ENCODE measurements around the gene KCNA10.

KCNA10 gene

GRCh38 chr1:110526201-110526780 is 7.3 kb upstream of the KCNA10 start:
- no peak for DNase-seq (ENCODE audit: low spot score)
- TF ChIP-seq, protein P1, sequence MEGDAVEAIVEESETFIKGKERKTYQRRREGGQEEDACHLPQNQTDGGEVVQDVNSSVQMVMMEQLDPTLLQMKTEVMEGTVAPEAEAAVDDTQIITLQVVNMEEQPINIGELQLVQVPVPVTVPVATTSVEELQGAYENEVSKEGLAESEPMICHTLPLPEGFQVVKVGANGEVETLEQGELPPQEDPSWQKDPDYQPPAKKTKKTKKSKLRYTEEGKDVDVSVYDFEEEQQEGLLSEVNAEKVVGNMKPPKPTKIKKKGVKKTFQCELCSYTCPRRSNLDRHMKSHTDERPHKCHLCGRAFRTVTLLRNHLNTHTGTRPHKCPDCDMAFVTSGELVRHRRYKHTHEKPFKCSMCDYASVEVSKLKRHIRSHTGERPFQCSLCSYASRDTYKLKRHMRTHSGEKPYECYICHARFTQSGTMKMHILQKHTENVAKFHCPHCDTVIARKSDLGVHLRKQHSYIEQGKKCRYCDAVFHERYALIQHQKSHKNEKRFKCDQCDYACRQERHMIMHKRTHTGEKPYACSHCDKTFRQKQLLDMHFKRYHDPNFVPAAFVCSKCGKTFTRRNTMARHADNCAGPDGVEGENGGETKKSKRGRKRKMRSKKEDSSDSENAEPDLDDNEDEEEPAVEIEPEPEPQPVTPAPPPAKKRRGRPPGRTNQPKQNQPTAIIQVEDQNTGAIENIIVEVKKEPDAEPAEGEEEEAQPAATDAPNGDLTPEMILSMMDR (IDR thresholded peaks at IDR 0.05; ENCODE audit: borderline replicate concordance, control extremely low read depth, extremely low read depth, insufficient read depth, missing control alignments), result no peak
- in situ Hi-C loops (cut with MboI; ENCODE audit: low sequenced_read_pairs, unreplicated experiment), result no loop called here

- DNase-seq (ENCODE audit: low spot score), result no peak
- in situ Hi-C loops (cut with MboI; ENCODE audit: low sequenced_read_pairs, unreplicated experiment), result no loop called here
Measured at GRCh38 chr1:110525249-110525595, 6.2 kb upstream of the KCNA10 start.

GRCh38 chr1:110524311-110525248 is 5.6 kb upstream of the KCNA10 start:
- peak; percentile 76 for DNase-seq (ENCODE audit: low spot score)
- in situ Hi-C loops (cut with MboI; ENCODE audit: low sequenced_read_pairs, unreplicated experiment), result no loop called here
- TF ChIP-seq, protein P1 (IDR thresholded peaks at IDR 0.05; ENCODE audit: borderline replicate concordance, control extremely low read depth, extremely low read depth, insufficient read depth, missing control alignments), result peak; percentile 75

More at GRCh38 chr1:110525249-110525595, 6.2 kb upstream of the KCNA10 start:
- TF ChIP-seq, protein P1 (IDR thresholded peaks at IDR 0.05; ENCODE audit: borderline replicate concordance, control extremely low read depth, extremely low read depth, insufficient read depth, missing control alignments), result no peak

GRCh38 chr1:110523011-110523410 is 4.0 kb upstream of the KCNA10 start:
- in situ Hi-C loops (cut with MboI; ENCODE audit: low sequenced_read_pairs, unreplicated experiment), result no loop called here
- TF ChIP-seq, protein P1 (IDR thresholded peaks at IDR 0.05; ENCODE audit: borderline replicate concordance, control extremely low read depth, extremely low read depth, insufficient read depth, missing control alignments), result no peak

DNA sequence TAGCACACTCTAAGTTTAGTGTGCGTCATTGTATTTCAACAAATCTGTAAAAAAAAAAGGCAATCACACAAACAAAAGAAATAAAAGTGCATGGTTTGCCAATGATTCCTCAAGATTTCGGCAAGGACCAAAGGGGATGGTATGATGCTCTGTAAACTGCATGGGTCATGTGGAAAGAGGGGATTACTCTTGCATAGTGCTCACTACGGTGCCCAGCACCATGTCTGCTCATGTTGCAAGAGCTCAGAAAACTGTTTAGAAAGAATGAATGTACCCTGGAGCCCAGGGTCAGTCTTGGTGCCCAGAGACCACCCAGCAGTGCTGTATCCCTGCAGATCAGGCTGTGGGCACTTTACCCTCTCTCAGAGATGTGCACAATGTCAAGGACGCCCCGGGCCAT is 3.6 kb upstream of the KCNA10 start:
- no peak for DNase-seq (ENCODE audit: low spot score)
- in situ Hi-C loops (cut with MboI; ENCODE audit: low sequenced_read_pairs, unreplicated experiment), result no loop called here
- TF ChIP-seq, protein P1 (IDR thresholded peaks at IDR 0.05; ENCODE audit: borderline replicate concordance, control extremely low read depth, extremely low read depth, insufficient read depth, missing control alignments), result no peak

More at GRCh38 chr1:110523011-110523410, 4.0 kb upstream of the KCNA10 start:
- DNase-seq (ENCODE audit: low spot score), result no peak

- no peak for DNase-seq (ENCODE audit: low spot score)
- TF ChIP-seq, protein P1 (IDR thresholded peaks at IDR 0.05; ENCODE audit: borderline replicate concordance, control extremely low read depth, extremely low read depth, insufficient read depth, missing control alignments), result no peak
- in situ Hi-C loops (cut with MboI; ENCODE audit: low sequenced_read_pairs, unreplicated experiment), result no loop called here
Measured at GRCh38 chr1:110520827-110521226, 1.9 kb upstream of the KCNA10 start.
